Endothelial cell of umbilical vein (primary cell): ENCODE results near the gene SYT14. TPM values are rescaled to one million over a fixed set of nuclear protein-coding genes. Genes with fewer than 3 reads are reported as not detected.

ENCODE experiments used
- BruUV-seq: library from RNA; stranded (reverse); fragments of 400-500 nt; replicated peaks from 2 replicates; lab custom pipeline; 2021; lab: Mats Ljungman, UMichigan
- CTCF ChIA-PET: fragments of 300-600, 350-600 bp; sonication (Branson Sonifier 250); formaldehyde crosslinking; loops from one replicate; lab custom pipeline; 2021; ENCODE audit warnings: antibody characterized with exemption, inconsistent platforms; lab: Charles Lee
- POLR2A ChIA-PET: fragments of 300-600, 350-600 bp; sonication (Branson Sonifier 250); formaldehyde crosslinking; loops from one replicate; lab custom pipeline; 2021; ENCODE audit warnings: antibody characterized with exemption, inconsistent platforms; lab: Charles Lee
- DNase-seq: peaks from one replicate; pipeline ENCODE4 v3.0.0-alpha.2; 2011; ENCODE audit warnings: low read depth, low spot score
- FAIRE-seq: peaks from 2 replicates; lab custom pipeline; 2011; peaks lifted over from hg19 to GRCh38; lab: Jason Lieb, UNC
- H2AFZ ChIP-seq: 2 replicates; pipeline ENCODE4 v1.6.0; 2012; ENCODE audit warnings: low read depth, low read length, control low read depth, inconsistent platforms
- H3K27ac ChIP-seq: 2 replicates; pipeline ENCODE4 v1.5.1; 2011; ENCODE audit warnings: low read depth, mild to moderate bottlenecking, control low read depth, low read length, moderate library complexity; ENCODE audit not compliant: insufficient read depth
- H3K27me3 ChIP-seq, 2 experiments: 2 replicates each; pipeline versions ENCODE4 v1.6.0 to v1.6.1; 2011; ENCODE audit warnings: low read length in 2 of 2, mixed read lengths in 1 of 2; ENCODE audit not compliant: control insufficient read depth in 2 of 2, insufficient read depth in 2 of 2
- H3K36me3 ChIP-seq, 2 experiments: 2 replicates in 1 of 2; 3 replicates in 1 of 2; pipeline ENCODE4 v1.5.1; 2011; ENCODE audit warnings: low read length in 2 of 2, mild to moderate bottlenecking in 1 of 2, moderate library complexity in 1 of 2; ENCODE audit not compliant: control insufficient read depth in 2 of 2, insufficient read depth in 2 of 2; ENCODE audit errors: extremely low read depth in 1 of 2
- H3K4me1 ChIP-seq: 3 replicates; pipeline ENCODE4 v1.5.1; 2011; ENCODE audit warnings: mild to moderate bottlenecking, low read length; ENCODE audit not compliant: control insufficient read depth, insufficient read depth; ENCODE audit errors: extremely low read depth
- H3K4me2 ChIP-seq: 2 replicates; pipeline ENCODE4 v1.6.1; 2011; ENCODE audit warnings: low read length, control low read depth, mixed read lengths; ENCODE audit not compliant: insufficient read depth
- H3K4me3 ChIP-seq, 3 experiments: fragments of 200-600 bp in 1 of 3; sonication (generic), shearing (Covaris generic) in 1 of 3; replicated peaks in 1 of 3; 2 replicates each; pipeline ENCODE4 v1.5.1; 2011 to 2016; ENCODE audit warnings: control low read depth in 3 of 3, low read length in 3 of 3, mild to moderate bottlenecking in 2 of 3, inconsistent platforms in 1 of 3, low read depth in 1 of 3, moderate library complexity in 1 of 3; ENCODE audit not compliant: insufficient read depth in 1 of 3
- H3K79me2 ChIP-seq: 2 replicates; pipeline ENCODE4 v1.6.0; 2012; ENCODE audit warnings: low read length, inconsistent platforms; ENCODE audit not compliant: control insufficient read depth, insufficient read depth
- H3K9ac ChIP-seq: replicated peaks from 2 replicates; pipeline ENCODE3; 2011; ENCODE audit warnings: low read length, control low read depth; ENCODE audit not compliant: insufficient read depth; ENCODE audit errors: extremely low read depth
- H3K9me1 ChIP-seq: replicated peaks from 3 replicates; pipeline ENCODE4 v1.6.0; 2011; ENCODE audit warnings: mild to moderate bottlenecking, low read length; ENCODE audit not compliant: control insufficient read depth, insufficient read depth; ENCODE audit errors: extremely low read depth
- H3K9me3 ChIP-seq: replicated peaks from 2 replicates; pipeline ENCODE4 v1.5.1; 2012; ENCODE audit warnings: low read length, inconsistent platforms; ENCODE audit not compliant: control insufficient read depth, insufficient read depth
- H4K20me1 ChIP-seq: replicated peaks from 2 replicates; pipeline ENCODE3; 2011; ENCODE audit warnings: mild to moderate bottlenecking, low read length; ENCODE audit not compliant: control insufficient read depth, insufficient read depth; ENCODE audit errors: extremely low read depth
- EZH2 ChIP-seq: IDR thresholded peaks from 2 replicates; pipeline ENCODE4 v1.6.1; 2012; ENCODE audit warnings: borderline replicate concordance, low read depth, mild to moderate bottlenecking, moderate library complexity, low read length, inconsistent platforms; ENCODE audit not compliant: severe bottlenecking
- FOS ChIP-seq: IDR thresholded peaks from 2 replicates; pipeline ENCODE4 v1.6.1; 2011; ENCODE audit warnings: mild to moderate bottlenecking, low read length, moderate library complexity, borderline replicate concordance; ENCODE audit not compliant: insufficient read depth
- GATA2 ChIP-seq: IDR thresholded peaks from 2 replicates; pipeline ENCODE4 v1.7.0; 2011; ENCODE audit warnings: low read depth, mild to moderate bottlenecking, moderate library complexity, mixed read lengths, low read length; ENCODE audit not compliant: insufficient read length, insufficient read depth
- JUN ChIP-seq: IDR thresholded peaks from 2 replicates; pipeline ENCODE4 v1.6.1; 2011; ENCODE audit warnings: borderline replicate concordance, low read depth; ENCODE audit not compliant: insufficient read length, insufficient read depth
- MAX ChIP-seq: IDR thresholded peaks from 2 replicates; pipeline ENCODE4 v1.6.1; 2011; ENCODE audit not compliant: insufficient read depth, insufficient read length
- MYC ChIP-seq: IDR thresholded peaks from one replicate; pipeline ENCODE4 v1.6.1; 2011; ENCODE audit warnings: mild to moderate bottlenecking, low read depth, low read length
- POLR2A ChIP-seq: IDR thresholded peaks from 2 replicates; pipeline ENCODE4 v1.6.1; 2012; ENCODE audit warnings: low read depth, mild to moderate bottlenecking, control low read depth, low read length
- POLR2AphosphoS5 ChIP-seq: IDR thresholded peaks from 2 replicates; pipeline ENCODE4 v1.6.1; 2012; ENCODE audit warnings: low read depth, mild to moderate bottlenecking, control low read depth, low read length, moderate library complexity; ENCODE audit not compliant: insufficient read depth
- dilution Hi-C: fragments of 300-500 bp; cut with MboI; formaldehyde crosslinking; loops from one replicate; pipeline ENCODE4 v1.15.0; 2019; ENCODE audit warnings: low sequenced_read_pairs; ENCODE audit not compliant: extremely low pct_ligation_motif_present
- intact Hi-C: fragments of 100-400 bp; cut with micrococcal nuclease; formaldehyde crosslinking; loops from one replicate; pipeline ENCODE4 v1.10.0; 2022
- polyA plus RNA-seq, 4 experiments: library from polyadenylated mRNA; depleted of rRNA in 3 of 4; stranded (reverse) in 3 of 4; unstranded in 1 of 4; fragments of >200 nt; gene quantifications; 2 replicates each; pipeline versions ENCODE4 v1.2.1 to v1.2.3, GENCODE V29; 2011 to 2012; ENCODE audit warnings: missing spikeins in 1 of 4
- total RNA-seq: library from RNA; stranded (reverse); gene quantifications from 2 replicates; pipeline ENCODE4 v1.2.3, GENCODE V29; 2021
- TF ChIP-seq, protein P1 (sequence below), 2 donors: IDR thresholded peaks; 1 replicate in 1 of 2; 2 replicates in 1 of 2; pipeline ENCODE4 v1.5.1; 2011; ENCODE audit warnings: low read length in 2 of 2, mild to moderate bottlenecking in 2 of 2, moderate library complexity in 2 of 2, control low read depth in 1 of 2, inconsistent platforms in 1 of 2, low read depth in 1 of 2; ENCODE audit not compliant: insufficient read depth in 1 of 2; ENCODE audit errors: extremely low read depth in 1 of 2

SYT14 gene
- total and polyA plus RNA-seq, 2 donors (not counting 3 experiments of a cell fraction or from before 2014, with no cell fraction given), result 0.08 to 0.18 TPM

DNA sequence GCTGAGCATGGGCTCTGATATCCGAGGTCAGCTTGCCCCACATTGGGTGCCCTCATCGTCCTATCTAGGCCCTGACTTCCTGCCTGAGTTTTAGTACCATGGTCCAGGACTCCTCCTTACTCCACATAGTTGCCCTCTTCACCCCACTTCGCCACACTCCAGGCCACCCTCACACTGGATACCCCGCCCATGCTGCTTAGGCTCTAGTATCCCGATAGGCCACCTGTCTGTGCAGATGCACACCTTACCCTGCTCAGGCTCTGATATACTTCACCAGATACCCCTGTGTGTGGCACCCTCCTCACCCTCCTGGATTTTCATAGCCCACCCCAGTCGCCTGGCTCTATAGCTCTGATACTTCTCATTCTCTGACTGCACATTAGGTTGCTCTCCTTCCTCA is 149.0 kb downstream of the SYT14 start:
- intact Hi-C loops, result no loop called here
- Histone ChIP-seq H3K9ac (no peak overlapping the region), H3K4me2 (no peak overlapping the region), H4K20me1 (no peaks in the 10 kb centered on the region), H3K4me1 (no peaks in the 10 kb centered on the region), H3K27ac (no peak overlapping the region), H2AFZ (no peak overlapping the region), H3K9me1 (no peaks in the 10 kb centered on the region), H3K27me3 (no peaks in the 10 kb centered on the region), H3K4me3 (no peak overlapping the region), H3K36me3 (no peaks in the 10 kb centered on the region), H3K79me2 (no peaks in the 10 kb centered on the region), H3K9me3 (no peaks in the 10 kb centered on the region)
- BruUV-seq, result no TSS peak
- CTCF ChIA-PET, result no interaction called here
- TF ChIP-seq JUN (no peak), POLR2AphosphoS5 (no peak), MYC (no peak), MAX (no peak), GATA2 (no peak), FOS (no peak), EZH2 (no peak), POLR2A (no peak)
- TF ChIP-seq, protein P1, sequence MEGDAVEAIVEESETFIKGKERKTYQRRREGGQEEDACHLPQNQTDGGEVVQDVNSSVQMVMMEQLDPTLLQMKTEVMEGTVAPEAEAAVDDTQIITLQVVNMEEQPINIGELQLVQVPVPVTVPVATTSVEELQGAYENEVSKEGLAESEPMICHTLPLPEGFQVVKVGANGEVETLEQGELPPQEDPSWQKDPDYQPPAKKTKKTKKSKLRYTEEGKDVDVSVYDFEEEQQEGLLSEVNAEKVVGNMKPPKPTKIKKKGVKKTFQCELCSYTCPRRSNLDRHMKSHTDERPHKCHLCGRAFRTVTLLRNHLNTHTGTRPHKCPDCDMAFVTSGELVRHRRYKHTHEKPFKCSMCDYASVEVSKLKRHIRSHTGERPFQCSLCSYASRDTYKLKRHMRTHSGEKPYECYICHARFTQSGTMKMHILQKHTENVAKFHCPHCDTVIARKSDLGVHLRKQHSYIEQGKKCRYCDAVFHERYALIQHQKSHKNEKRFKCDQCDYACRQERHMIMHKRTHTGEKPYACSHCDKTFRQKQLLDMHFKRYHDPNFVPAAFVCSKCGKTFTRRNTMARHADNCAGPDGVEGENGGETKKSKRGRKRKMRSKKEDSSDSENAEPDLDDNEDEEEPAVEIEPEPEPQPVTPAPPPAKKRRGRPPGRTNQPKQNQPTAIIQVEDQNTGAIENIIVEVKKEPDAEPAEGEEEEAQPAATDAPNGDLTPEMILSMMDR (IDR thresholded peaks at IDR 0.05; ENCODE audit: extremely low read depth in 1 of 2, insufficient read depth in 1 of 2, low read depth in 1 of 2, low read length in 2 of 2), result no peak
- FAIRE-seq (no peak), DNase-seq (no peak)
- dilution Hi-C loops, result no loop called here
- POLR2A ChIA-PET, result no interaction called here
